Progenitor cell of endocrine pancreas (in vitro differentiated cells): ENCODE data around the gene CYP3A4. TPM values are rescaled to one million over a fixed set of nuclear protein-coding genes. Genes with fewer than 3 reads are reported as not detected.
"Not testable (repeated sequence)": the region's sequence is repeated elsewhere in the genome, so short reads cannot be mapped to it uniquely, and the experiment has no call there.

Experiments
- DNase-seq: peaks from one replicate; pipeline ENCODE4 v3.0.0; 2021; ENCODE audit warnings: low spot score; ENCODE audit not compliant: unreplicated experiment
- H3K27ac Mint-ChIP-seq: 2 replicates; pipeline ENCODE4 v1.8.0; 2021; ENCODE audit warnings: mild to moderate bottlenecking, moderate library complexity, mixed read lengths
- H3K27me3 Mint-ChIP-seq: 2 replicates; pipeline ENCODE4 v1.8.0; 2021; ENCODE audit warnings: mixed read lengths
- H3K36me3 Mint-ChIP-seq: 2 replicates; pipeline ENCODE4 v1.8.0; 2022; ENCODE audit warnings: mixed read lengths; ENCODE audit not compliant: insufficient read depth
- H3K4me1 Mint-ChIP-seq: 2 replicates; pipeline ENCODE4 v1.8.0; 2021; ENCODE audit warnings: low read depth, mixed read lengths
- H3K4me3 Mint-ChIP-seq: 2 replicates; pipeline ENCODE4 v1.8.0; 2021; ENCODE audit warnings: low read depth, mild to moderate bottlenecking, moderate library complexity, mixed read lengths
- H3K9me3 Mint-ChIP-seq: 2 replicates; pipeline ENCODE4 v1.8.0; 2021; ENCODE audit warnings: low read depth, mixed read lengths
- total RNA-seq: library from RNA; stranded (reverse); gene quantifications from 2 replicates; pipeline ENCODE4 v1.2.1, GENCODE V29; 2021
- TF ChIP-seq, protein P1 (sequence below): fragments of 200-600 bp; sonication (generic); IDR thresholded peaks from one replicate; pipeline ENCODE4 v1.5.0; 2021; ENCODE audit warnings: antibody characterized with exemption, mild to moderate bottlenecking; ENCODE audit not compliant: unreplicated experiment

CYP3A4 gene
- total RNA-seq, 1 donor from 2014 or later, result not detected

GRCh38 chr7:99798972-99799371, 15.0 kb upstream of the CYP3A4 start:
- no peaks in the 10 kb centered on the region for H3K4me1 Mint-ChIP-seq
- H3K27ac Mint-ChIP-seq, result no peak overlapping the region
- H3K4me3 Mint-ChIP-seq, result no peak overlapping the region
- no peaks in the 10 kb centered on the region for H3K27me3 Mint-ChIP-seq
- no peaks in the 10 kb centered on the region for H3K36me3 Mint-ChIP-seq
- no peak for DNase-seq
- TF ChIP-seq, protein P1, sequence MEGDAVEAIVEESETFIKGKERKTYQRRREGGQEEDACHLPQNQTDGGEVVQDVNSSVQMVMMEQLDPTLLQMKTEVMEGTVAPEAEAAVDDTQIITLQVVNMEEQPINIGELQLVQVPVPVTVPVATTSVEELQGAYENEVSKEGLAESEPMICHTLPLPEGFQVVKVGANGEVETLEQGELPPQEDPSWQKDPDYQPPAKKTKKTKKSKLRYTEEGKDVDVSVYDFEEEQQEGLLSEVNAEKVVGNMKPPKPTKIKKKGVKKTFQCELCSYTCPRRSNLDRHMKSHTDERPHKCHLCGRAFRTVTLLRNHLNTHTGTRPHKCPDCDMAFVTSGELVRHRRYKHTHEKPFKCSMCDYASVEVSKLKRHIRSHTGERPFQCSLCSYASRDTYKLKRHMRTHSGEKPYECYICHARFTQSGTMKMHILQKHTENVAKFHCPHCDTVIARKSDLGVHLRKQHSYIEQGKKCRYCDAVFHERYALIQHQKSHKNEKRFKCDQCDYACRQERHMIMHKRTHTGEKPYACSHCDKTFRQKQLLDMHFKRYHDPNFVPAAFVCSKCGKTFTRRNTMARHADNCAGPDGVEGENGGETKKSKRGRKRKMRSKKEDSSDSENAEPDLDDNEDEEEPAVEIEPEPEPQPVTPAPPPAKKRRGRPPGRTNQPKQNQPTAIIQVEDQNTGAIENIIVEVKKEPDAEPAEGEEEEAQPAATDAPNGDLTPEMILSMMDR, result no peak
- H3K9me3 Mint-ChIP-seq, result peaks cover 10% of the 10 kb centered on the region

GRCh38 chr7:99795864-99796263, 11.9 kb upstream of the CYP3A4 start:
- H3K36me3 Mint-ChIP-seq, H3K9me3 Mint-ChIP-seq, H3K4me3 Mint-ChIP-seq, DNase-seq, H3K4me1 Mint-ChIP-seq, H3K27me3 Mint-ChIP-seq, H3K27ac Mint-ChIP-seq: not testable (repeated sequence)

- Mint-ChIP-seq H3K4me1 (no peaks in the 10 kb centered on the region), H3K9me3 (no peaks in the 10 kb centered on the region), H3K36me3 (no peaks in the 10 kb centered on the region), H3K27ac (no peak overlapping the region), H3K27me3 (peaks cover 8% of the 10 kb centered on the region), H3K4me3 (no peak overlapping the region)
- TF ChIP-seq, protein P1, result no peak
- no peak for DNase-seq
These were observed 10.9 kb upstream of the CYP3A4 start for GRCh38 chr7:99794585-99795502.

- no peaks in the 10 kb centered on the region for H3K36me3 Mint-ChIP-seq
- TF ChIP-seq, protein P1, result no peak
- H3K9me3 Mint-ChIP-seq, result no peaks in the 10 kb centered on the region
These were observed 9.5 kb upstream of the CYP3A4 start for GRCh38 chr7:99793443-99793842.

GRCh38 chr7:99792967-99793366, 9.0 kb upstream of the CYP3A4 start:
- H3K4me3 Mint-ChIP-seq, result no peak overlapping the region
- H3K36me3 Mint-ChIP-seq, result no peaks in the 10 kb centered on the region
- H3K9me3 Mint-ChIP-seq, result no peaks in the 10 kb centered on the region
- TF ChIP-seq, protein P1, result no peak
- no peak for DNase-seq
- no peak overlapping the region for H3K27ac Mint-ChIP-seq
- H3K4me1 Mint-ChIP-seq, result no peaks in the 10 kb centered on the region
- H3K27me3 Mint-ChIP-seq, result peaks cover 11% of the 10 kb centered on the region

More at GRCh38 chr7:99793443-99793842, 9.5 kb upstream of the CYP3A4 start:
- Mint-ChIP-seq H3K4me1 (no peaks in the 10 kb centered on the region), H3K4me3 (no peak overlapping the region), H3K27ac (no peak overlapping the region), H3K27me3 (peaks cover 11% of the 10 kb centered on the region)
- DNase-seq, result no peak
